HL-60 (cell line): ENCODE results near the gene WDR45B.

Experiments
- CTCF ChIP-seq: IDR thresholded peaks from one replicate; pipeline ENCODE4 v1.5.1; 2011; ENCODE audit warnings: low read length, control low read depth, inconsistent platforms; ENCODE audit not compliant: insufficient read depth
- GABPA ChIP-seq: IDR thresholded peaks from 2 replicates; pipeline ENCODE4 v1.6.1; 2012; ENCODE audit warnings: low read depth
- POLR2AphosphoS5 ChIP-seq: IDR thresholded peaks from 2 replicates; pipeline ENCODE4 v1.6.1; 2012; ENCODE audit warnings: low read depth
- REST ChIP-seq: IDR thresholded peaks from 2 replicates; pipeline ENCODE4 v1.6.1; 2012; ENCODE audit warnings: low read depth; ENCODE audit not compliant: insufficient replicate concordance

- TF ChIP-seq CTCF (no peak), GABPA (no peak), POLR2AphosphoS5 (no peak), REST (no peak)
Measured at GRCh38 chr17:82686366-82687324, 38.4 kb upstream of the WDR45B start.
